ACHN (cell line): ENCODE data around the gene TUFM.
"Not testable (repeated sequence)": the region's sequence is repeated elsewhere in the genome, so short reads cannot be mapped to it uniquely, and the experiment has no call there.

Experiments
- DNase-seq: peaks from one replicate; pipeline ENCODE4 v3.0.0-alpha.2; 2015
- in situ Hi-C: cut with HindIII; loops from 2 replicates; pipeline ENCODE4 v1.10.0; 2017; ENCODE audit warnings: low sequenced_read_pairs, low pct_ligation_motif_present, low pct_unique_long_range_greater_than_20kb

Gene TUFM

DNA sequence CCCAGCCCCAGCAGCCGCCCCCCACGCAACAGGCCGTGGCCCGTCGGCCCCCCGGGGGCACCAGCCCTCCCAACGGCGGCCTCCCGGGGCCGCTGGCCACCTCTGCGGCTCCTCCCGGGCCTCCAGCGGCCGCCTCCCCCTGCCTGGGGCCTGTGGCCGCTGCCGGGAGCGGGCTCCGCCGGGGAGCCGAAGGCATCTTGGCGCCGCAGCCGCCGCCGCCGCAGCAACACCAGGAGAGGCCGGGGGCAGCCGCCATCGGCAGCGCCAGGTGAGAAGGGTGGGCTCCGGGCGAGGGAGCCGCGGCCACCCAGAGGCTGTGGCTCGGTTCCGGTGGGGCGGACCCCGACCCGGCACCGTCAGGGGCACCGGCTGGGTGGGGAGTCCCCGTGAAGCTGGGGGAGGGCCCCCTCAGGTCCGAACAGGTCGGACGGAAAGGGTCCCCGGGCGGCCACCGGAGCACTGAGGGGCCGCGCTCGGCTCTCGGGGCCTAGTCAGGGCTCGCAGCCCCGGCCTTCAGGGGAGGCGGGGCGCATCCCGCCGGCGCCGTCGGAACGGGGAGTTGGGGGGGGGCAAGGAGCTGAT is 22.8 kb downstream of the TUFM start:
- in situ Hi-C loops = no loop called here
- no peak for DNase-seq

DNA sequence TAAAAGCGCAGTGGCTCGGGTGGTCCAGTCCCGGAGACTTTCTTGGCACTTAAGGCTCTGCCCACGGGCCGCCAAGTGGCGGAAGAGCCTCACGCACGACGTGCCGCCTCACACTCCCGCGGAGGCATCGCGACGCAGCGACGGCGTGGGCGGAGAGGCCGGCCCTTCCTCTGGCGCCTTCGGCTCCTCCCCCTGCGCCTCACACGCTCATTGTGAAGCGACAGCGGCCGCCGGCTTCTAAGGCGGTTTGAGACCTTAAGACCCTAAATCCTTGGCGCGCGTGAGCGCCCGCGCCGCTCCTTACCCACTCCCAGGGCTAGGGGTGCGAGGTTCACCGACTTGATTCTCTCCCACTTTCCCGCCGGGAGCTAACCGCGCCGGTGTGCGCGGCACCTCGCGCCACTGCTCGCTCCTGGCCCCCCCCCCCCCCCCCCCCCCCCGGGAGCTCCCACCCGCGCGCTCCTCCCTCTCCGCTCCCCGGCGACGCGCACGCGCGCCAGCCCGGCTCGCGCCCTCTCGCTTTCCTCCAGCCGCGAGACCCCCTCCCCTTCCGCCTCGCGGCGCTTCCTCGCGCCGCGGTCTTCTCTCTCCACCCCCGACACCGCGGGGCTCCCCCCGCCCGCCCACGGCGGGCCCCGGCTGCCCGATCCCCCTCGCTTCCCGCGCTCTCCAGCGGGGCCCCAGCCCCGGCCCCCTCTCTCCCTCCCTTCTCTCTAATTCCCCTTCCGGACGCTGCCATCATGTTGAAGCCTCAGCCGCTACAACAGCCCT is 23.4 kb downstream of the TUFM start, which contains the start of gene ATXN2L:
Gene ATXN2L (plus strand): TSS at position 480 of the 771 bp plus-strand sequence. CDS start 261 bp downstream, at position 741.
- DNase-seq = peak; percentile 98
- in situ Hi-C loops = no loop called here

DNA sequence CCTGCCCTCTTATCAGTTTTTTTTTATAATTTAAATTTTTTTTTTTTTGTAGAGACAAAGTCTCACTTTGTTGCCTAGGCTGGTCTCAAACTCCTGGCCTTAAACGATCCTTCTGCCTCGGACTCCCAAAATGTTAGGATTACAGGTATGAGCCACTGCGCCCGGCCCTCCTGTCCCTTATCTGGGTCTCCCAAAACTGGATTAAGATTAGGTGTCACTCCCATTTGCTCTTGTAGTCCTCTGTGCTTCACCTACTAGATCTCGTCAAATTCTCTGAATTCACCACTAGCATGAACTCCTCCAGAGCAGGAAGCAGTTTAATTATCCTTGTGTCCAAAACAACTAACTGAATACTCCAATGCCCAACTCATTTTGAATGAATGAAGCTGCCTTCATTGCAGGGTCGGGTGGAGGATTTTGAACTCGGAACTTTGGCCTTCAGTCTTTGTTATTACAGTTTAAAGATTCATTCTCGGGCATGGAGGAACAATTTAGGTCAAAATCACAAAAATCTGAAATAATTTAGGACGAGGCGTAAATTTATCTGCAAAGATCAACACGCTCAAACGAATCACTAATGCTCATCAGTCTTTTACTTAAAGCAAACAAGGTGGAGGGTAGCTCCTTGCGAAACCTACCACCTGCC is 24.2 kb downstream of the TUFM start:
- in situ Hi-C loops = no loop called here
- peak; percentile 25 for DNase-seq

DNA sequence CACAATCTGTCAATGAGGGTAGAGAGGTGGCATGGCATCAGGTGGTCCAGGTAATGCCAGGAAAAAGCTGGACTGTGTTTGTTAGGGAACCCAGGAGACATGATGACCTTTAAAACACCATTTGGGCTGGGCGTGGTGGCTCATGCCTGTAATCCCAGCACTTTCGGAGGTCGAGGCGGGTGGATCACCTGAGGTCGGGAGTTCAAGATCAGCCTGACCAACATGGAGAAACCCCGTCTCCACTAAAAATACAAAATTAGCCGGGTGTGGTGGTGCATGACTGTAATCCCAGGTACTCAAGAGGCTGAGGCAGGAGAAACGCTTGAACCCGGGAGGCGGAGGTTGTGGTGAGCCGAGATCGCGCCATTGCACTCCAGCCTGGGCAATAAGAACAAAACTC is 25.6 kb downstream of the TUFM start:
- DNase-seq, in situ Hi-C loops: not testable (repeated sequence)

DNA sequence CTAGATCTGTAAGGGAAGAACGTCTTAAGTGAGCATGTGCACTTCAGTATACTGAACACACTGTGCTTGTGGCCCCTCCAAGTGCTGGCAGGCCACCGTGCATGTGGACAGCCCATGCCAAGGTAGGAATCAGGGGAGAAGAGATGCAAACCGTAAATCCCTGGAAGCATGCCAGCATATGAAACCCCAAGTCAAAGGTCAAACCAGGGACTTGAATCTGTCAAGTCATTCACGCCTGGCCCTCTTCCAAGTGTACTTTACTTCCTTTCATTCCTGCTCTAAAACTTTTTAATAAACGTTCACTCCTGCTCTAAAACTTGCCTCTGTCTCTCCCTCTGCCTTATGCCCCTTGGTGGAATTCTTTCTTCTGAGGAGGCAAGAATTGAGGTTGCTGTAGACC is 26.1 kb downstream of the TUFM start:
- no peak for DNase-seq
- in situ Hi-C loops = no loop called here

DNA sequence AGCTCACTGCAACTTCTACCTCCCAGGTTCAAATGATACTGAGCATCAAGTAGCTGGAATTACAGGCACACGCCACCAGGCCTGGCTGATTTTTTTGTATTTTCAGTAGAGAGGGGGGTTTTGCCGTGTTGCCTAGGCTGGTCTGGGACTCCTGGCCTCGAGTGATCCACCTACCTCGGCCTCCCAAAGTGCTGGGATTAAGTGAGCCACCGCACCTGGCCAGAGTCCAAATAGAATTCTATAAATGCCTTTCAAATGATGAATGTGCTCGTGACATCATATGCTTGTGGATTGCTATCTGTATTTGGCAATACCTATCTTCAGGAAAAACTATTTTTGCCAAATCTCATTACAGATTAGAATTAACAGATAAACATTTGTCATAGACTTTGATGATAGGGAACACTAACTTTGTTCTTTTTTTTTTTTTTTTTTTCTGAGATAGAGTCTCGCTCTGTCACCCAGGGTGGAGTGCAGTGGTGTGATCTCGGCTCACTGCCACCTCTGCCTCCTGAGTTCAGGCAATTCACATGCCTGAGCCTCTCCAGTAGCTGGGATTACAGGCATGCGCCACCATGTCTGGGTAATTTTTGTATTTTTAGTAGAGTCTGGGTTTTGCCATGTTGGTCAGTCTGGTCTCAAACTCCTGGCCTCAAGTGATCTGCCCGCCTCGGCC is 38.6 kb downstream of the TUFM start:
- DNase-seq, in situ Hi-C loops: not testable (repeated sequence)

DNA sequence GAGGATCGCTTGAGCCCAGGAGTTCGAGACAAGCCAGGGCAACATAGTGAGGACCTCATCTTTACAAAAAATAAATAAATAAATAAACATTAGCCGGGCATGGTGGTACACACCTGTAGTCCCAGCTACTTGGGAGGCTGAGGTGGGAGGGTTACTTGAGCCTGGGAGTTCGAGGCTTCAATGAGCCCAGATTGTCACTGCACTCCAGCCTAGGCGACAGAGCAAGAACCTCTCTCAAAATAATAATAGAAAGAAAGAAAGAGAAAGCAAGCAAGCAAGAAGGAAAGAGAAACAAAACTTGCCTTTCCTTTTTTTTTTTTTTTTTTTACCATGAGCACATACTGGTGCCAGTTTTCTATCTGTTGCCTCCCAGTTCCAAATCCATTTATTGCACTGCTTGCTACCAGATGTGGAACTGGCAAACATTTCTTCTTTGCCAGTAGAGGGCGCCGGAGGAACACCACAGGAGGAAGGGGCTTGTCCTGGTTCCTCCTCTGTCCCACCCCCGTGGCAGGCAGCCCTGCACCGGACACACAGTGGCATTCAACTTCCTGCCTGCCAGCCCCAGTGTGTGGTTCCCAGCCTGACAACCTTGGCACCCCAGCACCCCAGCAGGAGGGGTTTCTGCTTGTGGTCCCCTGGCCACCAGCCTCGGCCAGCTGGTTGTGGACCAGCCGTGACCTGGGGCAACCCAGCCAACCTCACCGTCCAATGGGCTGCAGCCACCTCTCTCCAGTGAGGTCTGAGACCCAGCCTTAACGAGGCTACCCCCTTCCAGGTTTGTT is 43.7 kb downstream of the TUFM start:
- in situ Hi-C loops, DNase-seq: not testable (repeated sequence)
